OCI-LY7 (cell line): ENCODE measurements around the gene TUBAL3. TPM values are rescaled to one million over a fixed set of nuclear protein-coding genes. Genes with fewer than 3 reads are reported as not detected.

Experiments used
- BruUV-seq: library from RNA; stranded (reverse); fragments of 400-500 nt; replicated peaks from 2 replicates; lab custom pipeline; 2021; lab: Mats Ljungman, UMichigan
- CTCF ChIA-PET: fragments of 300-600 bp; sonication (Branson Sonifier 250); formaldehyde crosslinking; loops from one replicate; lab custom pipeline; 2022; ENCODE audit warnings: antibody characterized with exemption; ENCODE audit not compliant: unreplicated experiment; lab: Charles Lee
- POLR2A ChIA-PET: fragments of 300-600 bp; sonication (Branson Sonifier 250); formaldehyde crosslinking; loops from one replicate; lab custom pipeline; 2022; ENCODE audit warnings: antibody characterized with exemption; lab: Charles Lee
- DNase-seq: peaks from one replicate; pipeline ENCODE4 v3.0.0-alpha.2; 2015; ENCODE audit warnings: low spot score
- H2AFZ ChIP-seq: fragments of 200-600 bp; sonication (generic), shearing (Covaris generic); 2 replicates; pipeline ENCODE4 v1.6.1; 2014; ENCODE audit warnings: mild to moderate bottlenecking, antibody characterized with exemption, low read length, moderate library complexity
- H3K27ac ChIP-seq: fragments of 200-600 bp; sonication (generic); 2 replicates; pipeline ENCODE4 v1.5.1; 2014; ENCODE audit warnings: mixed run types, low read depth, mild to moderate bottlenecking, moderate library complexity, low read length, inconsistent platforms; ENCODE audit not compliant: poor library complexity, severe bottlenecking
- H3K36me3 ChIP-seq: fragments of 200-600 bp; sonication (generic); 2 replicates; pipeline ENCODE4 v1.6.1; 2014; ENCODE audit warnings: mild to moderate bottlenecking, antibody characterized with exemption, low read length, moderate library complexity, mixed read lengths; ENCODE audit not compliant: insufficient read depth
- H3K4me1 ChIP-seq: fragments of 200-600 bp; sonication (generic); 2 replicates; pipeline ENCODE4 v1.5.1; 2014; ENCODE audit warnings: mild to moderate bottlenecking, low read length; ENCODE audit not compliant: insufficient read depth, poor library complexity, severe bottlenecking
- H3K4me2 ChIP-seq: fragments of 200-600 bp; sonication (generic); 2 replicates; pipeline ENCODE4 v1.6.1; 2014; ENCODE audit warnings: mild to moderate bottlenecking, low read length
- H3K4me3 ChIP-seq: fragments of 200-600 bp; sonication (generic); 2 replicates; pipeline ENCODE4 v1.5.1; 2014; ENCODE audit warnings: mild to moderate bottlenecking, low read depth, low read length; ENCODE audit not compliant: poor library complexity, severe bottlenecking
- H3K79me2 ChIP-seq: fragments of 200-600 bp; sonication (generic); 2 replicates; pipeline ENCODE4 v1.6.1; 2016; ENCODE audit warnings: low read depth, mild to moderate bottlenecking, low read length, moderate library complexity, mixed read lengths; ENCODE audit not compliant: insufficient read depth
- H3K9me2 ChIP-seq: fragments of 200-600 bp; sonication (generic); 2 replicates; pipeline ENCODE4 v1.6.1; 2016; ENCODE audit warnings: mild to moderate bottlenecking, low read length, mixed read lengths; ENCODE audit not compliant: insufficient read depth
- H3K9me3 ChIP-seq: fragments of 200-600 bp; sonication (generic); 2 replicates; pipeline ENCODE4 v1.6.1; 2014; ENCODE audit warnings: mild to moderate bottlenecking, mixed run types, low read length, mixed read lengths
- H4K20me1 ChIP-seq: fragments of 200-600 bp; sonication (generic); 2 replicates; pipeline ENCODE4 v1.6.1; 2014; ENCODE audit warnings: mild to moderate bottlenecking, antibody characterized with exemption, low read length, moderate library complexity, mixed read lengths; ENCODE audit not compliant: insufficient read depth
- CTCF ChIP-seq: fragments of 200-600 bp; sonication (generic); conservative IDR thresholded peaks from 2 replicates; pipeline ENCODE4 v1.5.1; 2014; ENCODE audit warnings: mild to moderate bottlenecking, antibody characterized with exemption, low read length, moderate library complexity, mixed read lengths
- EZH2phosphoT487 ChIP-seq: fragments of 200-600 bp; sonication (generic); IDR thresholded peaks from 2 replicates; pipeline ENCODE4 v1.6.1; 2018; ENCODE audit warnings: low read depth, borderline replicate concordance, mild to moderate bottlenecking, mixed run types, antibody characterized with exemption, low read length, moderate library complexity, mixed read lengths
- intact Hi-C: fragments of 100-400 bp; cut with micrococcal nuclease; formaldehyde crosslinking; loops from one replicate; pipeline ENCODE4 v1.10.0; 2022; ENCODE audit not compliant: unreplicated experiment
- total RNA-seq, 2 experiments: library from RNA; depleted of rRNA in 1 of 2; stranded (reverse); fragments of >200 nt in 1 of 2; shearing (Covaris generic) in 1 of 2; gene quantifications; 2 replicates each; pipeline ENCODE4 v1.2.3, GENCODE V29; 2014 to 2022

The TUBAL3 gene
- total RNA-seq, 2 experiments from 2014 or later: not detected

GRCh38 chr10:5349362-5349761 is 55.3 kb downstream of the TUBAL3 start:
- Histone ChIP-seq H3K9me3 (no peaks in the 10 kb centered on the region), H3K79me2 (no peaks in the 10 kb centered on the region), H3K36me3 (no peaks in the 10 kb centered on the region), H3K4me2 (no peak overlapping the region), H3K4me1 (no peaks in the 10 kb centered on the region), H4K20me1 (no peaks in the 10 kb centered on the region), H3K27ac (no peak overlapping the region), H2AFZ (no peak overlapping the region), H3K9me2 (no peaks in the 10 kb centered on the region), H3K4me3 (no peak overlapping the region)
- intact Hi-C loops: no loop called here
- POLR2A ChIA-PET: no interaction called here
- BruUV-seq: no TSS peak
- no peak for TF ChIP-seq CTCF
- CTCF ChIA-PET: no interaction called here
- no peak for DNase-seq

- ChIA-PET CTCF (no interaction called here), POLR2A (no interaction called here)
- Histone ChIP-seq H3K79me2 (no peaks in the 10 kb centered on the region), H3K9me3 (no peaks in the 10 kb centered on the region), H3K4me2 (no peak overlapping the region), H3K4me3 (no peak overlapping the region), H3K4me1 (no peaks in the 10 kb centered on the region), H4K20me1 (no peaks in the 10 kb centered on the region), H3K9me2 (no peaks in the 10 kb centered on the region), H3K36me3 (no peaks in the 10 kb centered on the region), H3K27ac (no peak overlapping the region), H2AFZ (no peak overlapping the region)
- DNase-seq: no peak
- intact Hi-C loops: no loop called here
- TF ChIP-seq EZH2phosphoT487 (no peak), CTCF (no peak)
- no TSS peak for BruUV-seq
Observed at GRCh38 chr10:5346881-5347280, 57.7 kb downstream of the TUBAL3 start.

GRCh38 chr10:5344746-5345145 is 59.9 kb downstream of the TUBAL3 start:
- H3K36me3 ChIP-seq: no peaks in the 10 kb centered on the region
- no peaks in the 10 kb centered on the region for H3K9me2 ChIP-seq
- H3K27ac ChIP-seq: no peak overlapping the region
- DNase-seq: no peak
- no peak overlapping the region for H3K4me2 ChIP-seq
- ChIA-PET CTCF (no interaction called here), POLR2A (no interaction called here)
- no TSS peak for BruUV-seq
- no peaks in the 10 kb centered on the region for H3K9me3 ChIP-seq
- H4K20me1 ChIP-seq: no peaks in the 10 kb centered on the region
- TF ChIP-seq CTCF (no peak), EZH2phosphoT487 (no peak)
- H3K79me2 ChIP-seq: no peaks in the 10 kb centered on the region
- H3K4me1 ChIP-seq: no peaks in the 10 kb centered on the region
- H2AFZ ChIP-seq: no peak overlapping the region
- intact Hi-C loops: no loop called here
- H3K4me3 ChIP-seq: no peak overlapping the region
